HCT116 (cell line): Measurements from ENCODE around the gene DRD4. TPM values are rescaled to one million over a fixed set of nuclear protein-coding genes. Genes with fewer than 3 reads are reported as not detected.

Source experiments
- ATAC-seq: fragments of 200-7000 bp; cut with Tn5 transposase; 2 replicates; pipeline ENCODE4 v1.9.1; 2020; ENCODE audit warnings: mild to moderate bottlenecking, moderate library complexity
- BruUV-seq: library from RNA; stranded (reverse); fragments of 400-500 nt; replicated peaks from 2 replicates; lab custom pipeline; 2021; lab: Mats Ljungman, UMichigan
- CTCF ChIA-PET: fragments of 300-600 bp; sonication (Branson Sonifier 250); formaldehyde crosslinking; loops from one replicate; lab custom pipeline; 2021; ENCODE audit warnings: antibody characterized with exemption; lab: Charles Lee
- POLR2A ChIA-PET: fragments of 300-600, 350-600 bp; sonication (Branson Sonifier 250); formaldehyde crosslinking; loops from one replicate; lab custom pipeline; 2021; ENCODE audit warnings: antibody characterized with exemption; lab: Charles Lee
- RAD21 ChIA-PET, 2 experiments: fragments of 300-600 bp; sonication (Branson Sonifier 250); formaldehyde crosslinking; loops; one replicate each; lab custom pipeline; 2023; ENCODE audit warnings: low total read pairs in 2 of 2; ENCODE audit not compliant: uncharacterized antibody in 2 of 2, unreplicated experiment in 2 of 2, low non-redundant PET in 1 of 2; lab: Charles Lee
- DNase-seq: peaks from one replicate; pipeline ENCODE4 v3.0.0-alpha.2; 2010; ENCODE audit warnings: low read depth, low spot score
- H2AFZ ChIP-seq: fragments of 200-600 bp; shearing (Covaris generic), sonication (generic); 2 replicates; pipeline ENCODE4 v1.6.1; 2017; ENCODE audit warnings: low read depth, mixed run types, mixed read lengths, antibody characterized with exemption, low read length; ENCODE audit not compliant: poor library complexity, severe bottlenecking
- H3K27ac ChIP-seq: 2 replicates; pipeline ENCODE4 v1.5.1; 2012; ENCODE audit warnings: low read depth, low read length
- H3K27me3 ChIP-seq: fragments of 200-600 bp; sonication (generic); 2 replicates; pipeline ENCODE4 v1.6.1; 2016; ENCODE audit warnings: mixed run types, low read length, mixed read lengths; ENCODE audit not compliant: insufficient read depth
- H3K36me3 ChIP-seq, 2 experiments: fragments of 200-500 bp in 1 of 2; fragments of 200-600 bp in 1 of 2; sonication (Bioruptor generic) in 1 of 2; sonication (generic) in 1 of 2; 2 replicates each; pipeline versions ENCODE4 v1.5.1 to v1.6.1; 2014 to 2016; ENCODE audit warnings: low read length in 2 of 2, inconsistent platforms in 1 of 2, mixed read lengths in 1 of 2, mixed run types in 1 of 2; ENCODE audit not compliant: insufficient read depth in 2 of 2, control insufficient read depth in 1 of 2
- H3K4me1 ChIP-seq, 2 experiments: fragments of 200-600 bp in 1 of 2; sonication (generic) in 1 of 2; 2 replicates each; pipeline versions ENCODE4 v1.5.1 to v1.6.1; 2012 to 2017; ENCODE audit warnings: low read length in 2 of 2, inconsistent platforms in 1 of 2, mild to moderate bottlenecking in 1 of 2, mixed read lengths in 1 of 2, mixed run types in 1 of 2, moderate library complexity in 1 of 2; ENCODE audit not compliant: insufficient read depth in 2 of 2, control insufficient read depth in 1 of 2
- H3K4me2 ChIP-seq: fragments of 200-600 bp; sonication (generic); 2 replicates; pipeline ENCODE4 v1.6.1; 2017; ENCODE audit warnings: mixed run types, low read length, mixed read lengths
- H3K4me3 ChIP-seq, 2 experiments: fragments of 200-600 bp in 1 of 2; sonication (generic) in 1 of 2; replicated peaks in 1 of 2; 2 replicates each; pipeline ENCODE4 v1.5.1; 2011 to 2016; ENCODE audit warnings: low read length in 2 of 2, control low read depth in 1 of 2, low read depth in 1 of 2, mild to moderate bottlenecking in 1 of 2, mixed read lengths in 1 of 2, mixed run types in 1 of 2
- H3K79me2 ChIP-seq: fragments of 200-600 bp; sonication (generic); 2 replicates; pipeline ENCODE4 v1.6.1; 2017; ENCODE audit warnings: mild to moderate bottlenecking, mixed run types, low read length, moderate library complexity, mixed read lengths; ENCODE audit not compliant: insufficient read depth
- H3K9ac ChIP-seq: fragments of 200-600 bp; sonication (generic); 2 replicates; pipeline ENCODE4 v1.6.1; 2016; ENCODE audit warnings: low read length, mixed read lengths
- H3K9me2 ChIP-seq: fragments of 200-600 bp; sonication (generic), shearing (Covaris generic); 2 replicates; pipeline ENCODE4 v1.6.1; 2017; ENCODE audit warnings: mixed run types, mild to moderate bottlenecking, moderate library complexity; ENCODE audit not compliant: insufficient read depth
- H3K9me3 ChIP-seq, 2 experiments: fragments of 200-500 bp in 1 of 2; fragments of 200-600 bp in 1 of 2; sonication (Bioruptor generic) in 1 of 2; sonication (generic) in 1 of 2; 2 replicates each; pipeline ENCODE4 v1.6.1; 2014 to 2017; ENCODE audit warnings: low read length in 2 of 2, mixed read lengths in 2 of 2, inconsistent platforms in 1 of 2, low read depth in 1 of 2, mild to moderate bottlenecking in 1 of 2, mixed run types in 1 of 2, moderate library complexity in 1 of 2; ENCODE audit not compliant: control insufficient read depth in 1 of 2, insufficient read depth in 1 of 2
- H4K20me1 ChIP-seq: fragments of 200-600 bp; sonication (generic), shearing (Covaris generic); 2 replicates; pipeline ENCODE4 v1.6.1; 2017; ENCODE audit warnings: mixed run types, mild to moderate bottlenecking, moderate library complexity; ENCODE audit not compliant: insufficient read depth
- CBX3 ChIP-seq: IDR thresholded peaks from 2 replicates; pipeline ENCODE4 v1.6.1; 2012; ENCODE audit warnings: low read depth
- CEBPB ChIP-seq: IDR thresholded peaks from 2 replicates; pipeline ENCODE4 v1.6.1; 2012; ENCODE audit warnings: low read depth
- EGR1 ChIP-seq: IDR thresholded peaks from 2 replicates; pipeline ENCODE4 v1.6.1; 2012; ENCODE audit warnings: low read depth
- EZH2 ChIP-seq: fragments of 200-600 bp; sonication (generic); IDR thresholded peaks from 2 replicates; pipeline ENCODE4 v1.6.1; 2017; ENCODE audit warnings: antibody characterized with exemption, mixed run types
- EZH2phosphoT487 ChIP-seq: fragments of 200-600 bp; IDR thresholded peaks from 2 replicates; pipeline ENCODE4 v1.6.1; 2018; ENCODE audit warnings: antibody characterized with exemption, borderline replicate concordance
- FOSL1 ChIP-seq: IDR thresholded peaks from 2 replicates; pipeline ENCODE4 v1.6.1; 2012; ENCODE audit warnings: low read depth
- JUND ChIP-seq: IDR thresholded peaks from 2 replicates; pipeline ENCODE4 v1.6.1; 2012
- POLR2A ChIP-seq: IDR thresholded peaks from 2 replicates; pipeline ENCODE4 v1.7.0; 2011; ENCODE audit warnings: borderline replicate concordance; ENCODE audit not compliant: insufficient read depth, insufficient read length; ENCODE audit errors: extremely low read depth
- POLR2AphosphoS5 ChIP-seq: IDR thresholded peaks from 2 replicates; pipeline ENCODE4 v1.6.1; 2011; ENCODE audit warnings: mild to moderate bottlenecking, low read depth, low read length, moderate library complexity
- SIN3A ChIP-seq: IDR thresholded peaks from 2 replicates; pipeline ENCODE4 v1.6.1; 2012; ENCODE audit warnings: low read depth
- SP1 ChIP-seq: IDR thresholded peaks from 2 replicates; pipeline ENCODE4 v1.6.1; 2012; ENCODE audit warnings: low read depth
- SRF ChIP-seq: IDR thresholded peaks from 2 replicates; pipeline ENCODE4 v1.6.1; 2012; ENCODE audit warnings: low read depth
- TCF7L2 ChIP-seq: IDR thresholded peaks from 2 replicates; pipeline ENCODE4 v1.7.0; 2011; ENCODE audit warnings: borderline replicate concordance, inconsistent platforms; ENCODE audit not compliant: insufficient read depth, insufficient read length; ENCODE audit errors: extremely low read depth
- YY1 ChIP-seq: IDR thresholded peaks from 2 replicates; pipeline ENCODE4 v1.6.1; 2011; ENCODE audit warnings: low read length, low read depth, moderate library complexity, mild to moderate bottlenecking; ENCODE audit not compliant: insufficient replicate concordance; ENCODE audit errors: extremely low read depth
- ZFX ChIP-seq: fragments of 450-650 bp; IDR thresholded peaks from 2 replicates; pipeline ENCODE4 v1.6.1; 2017
- intact Hi-C: fragments of 100-400 bp; cut with micrococcal nuclease; formaldehyde crosslinking; loops from 2 replicates; pipeline ENCODE4 v1.10.0; 2022
- total RNA-seq: library from RNA; stranded (reverse); gene quantifications from one replicate; pipeline ENCODE4 v1.2.1, GENCODE V29; 2021; ENCODE audit not compliant: unreplicated experiment
- TF ChIP-seq, protein P1 (sequence below): IDR thresholded peaks from 2 replicates; pipeline ENCODE4 v1.6.1; 2012
- TF ChIP-seq, protein P2 (sequence below), 3 experiments: fragments of 200-600 bp in 1 of 3; sonication (generic) in 1 of 3; IDR thresholded peaks in 2 of 3; conservative IDR thresholded peaks in 1 of 3; 2 replicates each; pipeline ENCODE4 v1.5.1; 2012 to 2017; ENCODE audit warnings: low read depth in 2 of 3, low read length in 2 of 3, antibody characterized with exemption in 1 of 3, borderline replicate concordance in 1 of 3, control low read depth in 1 of 3, mild to moderate bottlenecking in 1 of 3, mixed read lengths in 1 of 3, mixed run types in 1 of 3, moderate library complexity in 1 of 3; ENCODE audit not compliant: insufficient read depth in 1 of 3
- TF ChIP-seq, protein P3 (sequence below): IDR thresholded peaks from 2 replicates; pipeline ENCODE4 v1.6.1; 2012; ENCODE audit warnings: low read depth

Gene DRD4
- total RNA-seq, 1 experiment from 2014 or later: 2.4 TPM

DNA sequence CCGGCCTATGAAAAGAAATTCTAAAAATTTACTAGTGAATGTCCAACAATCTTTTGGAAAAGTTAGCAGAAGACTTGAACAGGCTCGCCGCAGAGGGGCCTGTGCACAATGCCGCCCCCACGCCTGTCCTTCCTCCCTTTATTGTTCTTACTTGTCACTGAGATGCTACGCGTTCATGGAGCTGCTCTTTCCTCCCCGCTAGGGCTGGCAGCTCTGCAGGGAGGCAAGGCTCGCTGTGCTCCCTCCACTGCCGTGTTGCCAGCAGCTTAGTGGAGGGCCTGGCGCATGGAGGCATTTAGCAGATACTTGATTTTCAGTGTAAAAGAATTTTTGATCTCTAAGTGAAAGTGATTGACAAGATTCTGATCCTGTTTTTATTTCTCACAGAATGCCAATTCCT lies 46.1 kb upstream of the DRD4 start:
- Histone ChIP-seq H3K4me1 (peaks cover 0 to 8% of the 10 kb centered on the region in 2 experiments; a peak in 2 of 4 replicates), H3K4me2 (no peak overlapping the region), H3K79me2 (peaks cover 88% of the 10 kb centered on the region), H3K27ac (no peak overlapping the region), H3K4me3 (no peak overlapping the region), H3K9me2 (no peaks in the 10 kb centered on the region), H3K9me3 (no peaks in the 10 kb centered on the region), H2AFZ (no peak overlapping the region), H3K36me3 (peaks cover 59 to 72% of the 10 kb centered on the region in 2 experiments), H3K27me3 (no peaks in the 10 kb centered on the region), H4K20me1 (no peaks in the 10 kb centered on the region), H3K9ac (no peak overlapping the region)
- TF ChIP-seq SIN3A: no peak
- ChIA-PET RAD21 (interaction anchor here in 1 of 2 experiments (0.7 kb wide), 1 partner anchor 116 kb away, joined by 3 read pairs; no protein-coding TSS in a partner anchor), POLR2A (no interaction called here), CTCF (no interaction called here)
- intact Hi-C loops: no loop called here
- DNase-seq (no peak), ATAC-seq (no peak)
- BruUV-seq: no TSS peak

DNA sequence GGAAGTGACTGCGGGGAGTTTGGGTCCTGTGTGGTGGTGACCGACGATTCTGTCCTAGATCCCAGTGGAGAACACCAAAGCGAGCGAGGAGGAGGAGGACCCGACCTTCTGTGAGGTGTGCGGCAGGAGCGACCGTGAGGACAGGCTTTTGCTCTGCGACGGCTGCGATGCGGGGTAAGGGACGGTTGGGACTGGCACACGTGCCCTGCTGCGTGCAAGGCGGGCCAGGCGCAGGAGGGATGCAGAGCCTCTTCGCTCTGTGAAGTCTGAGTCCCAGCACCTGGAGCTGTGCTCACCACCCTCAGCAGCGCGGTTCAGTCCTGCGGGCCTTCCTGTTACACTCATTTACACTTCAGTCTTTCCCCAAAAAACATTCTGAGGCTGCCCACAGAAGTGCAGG lies 44.6 kb upstream of the DRD4 start:
- ChIA-PET RAD21 (no interaction called here), POLR2A (no interaction called here), CTCF (no interaction called here)
- no peaks in the 10 kb centered on the region for H3K9me2 ChIP-seq
- H3K36me3 ChIP-seq: peaks cover 67% of the 10 kb centered on the region in 2 experiments
- H3K79me2 ChIP-seq: peaks cover 85% of the 10 kb centered on the region
- H3K4me1 ChIP-seq: peaks cover 0 to 8% of the 10 kb centered on the region in 2 experiments; a peak in 2 of 4 replicates
- no TSS peak for BruUV-seq
- no peaks in the 10 kb centered on the region for H3K27me3 ChIP-seq
- no peak for ATAC-seq
- no peak overlapping the region for H3K4me3 ChIP-seq
- H3K9me3 ChIP-seq: no peaks in the 10 kb centered on the region
- intact Hi-C loops: no loop called here
- no peak for DNase-seq
- no peak overlapping the region for H3K4me2 ChIP-seq
- no peak overlapping the region for H3K27ac ChIP-seq
- H4K20me1 ChIP-seq: no peaks in the 10 kb centered on the region
- H2AFZ ChIP-seq: no peak overlapping the region
- H3K9ac ChIP-seq: no peak overlapping the region
- no peak for TF ChIP-seq POLR2A
- TF ChIP-seq CEBPB: no peak
- no peak for TF ChIP-seq YY1
- TF ChIP-seq, protein P1, sequence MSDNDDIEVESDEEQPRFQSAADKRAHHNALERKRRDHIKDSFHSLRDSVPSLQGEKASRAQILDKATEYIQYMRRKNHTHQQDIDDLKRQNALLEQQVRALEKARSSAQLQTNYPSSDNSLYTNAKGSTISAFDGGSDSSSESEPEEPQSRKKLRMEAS: no peak
- no peak for TF ChIP-seq SRF
- no peak for TF ChIP-seq EGR1
- TF ChIP-seq EZH2: no peak
- no peak for TF ChIP-seq JUND
- no peak for TF ChIP-seq POLR2AphosphoS5
- no peak for TF ChIP-seq ZFX
- no peak for TF ChIP-seq SIN3A
- no peak for TF ChIP-seq CBX3
- TF ChIP-seq SP1: no peak
- TF ChIP-seq, protein P2, sequence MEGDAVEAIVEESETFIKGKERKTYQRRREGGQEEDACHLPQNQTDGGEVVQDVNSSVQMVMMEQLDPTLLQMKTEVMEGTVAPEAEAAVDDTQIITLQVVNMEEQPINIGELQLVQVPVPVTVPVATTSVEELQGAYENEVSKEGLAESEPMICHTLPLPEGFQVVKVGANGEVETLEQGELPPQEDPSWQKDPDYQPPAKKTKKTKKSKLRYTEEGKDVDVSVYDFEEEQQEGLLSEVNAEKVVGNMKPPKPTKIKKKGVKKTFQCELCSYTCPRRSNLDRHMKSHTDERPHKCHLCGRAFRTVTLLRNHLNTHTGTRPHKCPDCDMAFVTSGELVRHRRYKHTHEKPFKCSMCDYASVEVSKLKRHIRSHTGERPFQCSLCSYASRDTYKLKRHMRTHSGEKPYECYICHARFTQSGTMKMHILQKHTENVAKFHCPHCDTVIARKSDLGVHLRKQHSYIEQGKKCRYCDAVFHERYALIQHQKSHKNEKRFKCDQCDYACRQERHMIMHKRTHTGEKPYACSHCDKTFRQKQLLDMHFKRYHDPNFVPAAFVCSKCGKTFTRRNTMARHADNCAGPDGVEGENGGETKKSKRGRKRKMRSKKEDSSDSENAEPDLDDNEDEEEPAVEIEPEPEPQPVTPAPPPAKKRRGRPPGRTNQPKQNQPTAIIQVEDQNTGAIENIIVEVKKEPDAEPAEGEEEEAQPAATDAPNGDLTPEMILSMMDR (IDR thresholded peaks at IDR 0.05 in 2 of 3, conservative IDR thresholded peaks at IDR 0.05 in 1 of 3; ENCODE audit: borderline replicate concordance in 1 of 3, insufficient read depth in 1 of 3, low read depth in 2 of 3, low read length in 2 of 3): no peak
- no peak for TF ChIP-seq TCF7L2
- no peak for TF ChIP-seq EZH2phosphoT487
- TF ChIP-seq, protein P3, sequence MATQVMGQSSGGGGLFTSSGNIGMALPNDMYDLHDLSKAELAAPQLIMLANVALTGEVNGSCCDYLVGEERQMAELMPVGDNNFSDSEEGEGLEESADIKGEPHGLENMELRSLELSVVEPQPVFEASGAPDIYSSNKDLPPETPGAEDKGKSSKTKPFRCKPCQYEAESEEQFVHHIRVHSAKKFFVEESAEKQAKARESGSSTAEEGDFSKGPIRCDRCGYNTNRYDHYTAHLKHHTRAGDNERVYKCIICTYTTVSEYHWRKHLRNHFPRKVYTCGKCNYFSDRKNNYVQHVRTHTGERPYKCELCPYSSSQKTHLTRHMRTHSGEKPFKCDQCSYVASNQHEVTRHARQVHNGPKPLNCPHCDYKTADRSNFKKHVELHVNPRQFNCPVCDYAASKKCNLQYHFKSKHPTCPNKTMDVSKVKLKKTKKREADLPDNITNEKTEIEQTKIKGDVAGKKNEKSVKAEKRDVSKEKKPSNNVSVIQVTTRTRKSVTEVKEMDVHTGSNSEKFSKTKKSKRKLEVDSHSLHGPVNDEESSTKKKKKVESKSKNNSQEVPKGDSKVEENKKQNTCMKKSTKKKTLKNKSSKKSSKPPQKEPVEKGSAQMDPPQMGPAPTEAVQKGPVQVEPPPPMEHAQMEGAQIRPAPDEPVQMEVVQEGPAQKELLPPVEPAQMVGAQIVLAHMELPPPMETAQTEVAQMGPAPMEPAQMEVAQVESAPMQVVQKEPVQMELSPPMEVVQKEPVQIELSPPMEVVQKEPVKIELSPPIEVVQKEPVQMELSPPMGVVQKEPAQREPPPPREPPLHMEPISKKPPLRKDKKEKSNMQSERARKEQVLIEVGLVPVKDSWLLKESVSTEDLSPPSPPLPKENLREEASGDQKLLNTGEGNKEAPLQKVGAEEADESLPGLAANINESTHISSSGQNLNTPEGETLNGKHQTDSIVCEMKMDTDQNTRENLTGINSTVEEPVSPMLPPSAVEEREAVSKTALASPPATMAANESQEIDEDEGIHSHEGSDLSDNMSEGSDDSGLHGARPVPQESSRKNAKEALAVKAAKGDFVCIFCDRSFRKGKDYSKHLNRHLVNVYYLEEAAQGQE: no peak
- no peak for TF ChIP-seq FOSL1
